ENCODE measurements around the gene FOXRED1. TPM values are rescaled to one million over a fixed set of nuclear protein-coding genes. Genes with fewer than 3 reads are reported as not detected.

FOXRED1 gene
- total and polyA plus RNA-seq, 2 of the 13 experiments (the other 11 are each of a cell fraction or from before 2014, with no cell fraction given) = 29.6 to 42.9 TPM

DNA sequence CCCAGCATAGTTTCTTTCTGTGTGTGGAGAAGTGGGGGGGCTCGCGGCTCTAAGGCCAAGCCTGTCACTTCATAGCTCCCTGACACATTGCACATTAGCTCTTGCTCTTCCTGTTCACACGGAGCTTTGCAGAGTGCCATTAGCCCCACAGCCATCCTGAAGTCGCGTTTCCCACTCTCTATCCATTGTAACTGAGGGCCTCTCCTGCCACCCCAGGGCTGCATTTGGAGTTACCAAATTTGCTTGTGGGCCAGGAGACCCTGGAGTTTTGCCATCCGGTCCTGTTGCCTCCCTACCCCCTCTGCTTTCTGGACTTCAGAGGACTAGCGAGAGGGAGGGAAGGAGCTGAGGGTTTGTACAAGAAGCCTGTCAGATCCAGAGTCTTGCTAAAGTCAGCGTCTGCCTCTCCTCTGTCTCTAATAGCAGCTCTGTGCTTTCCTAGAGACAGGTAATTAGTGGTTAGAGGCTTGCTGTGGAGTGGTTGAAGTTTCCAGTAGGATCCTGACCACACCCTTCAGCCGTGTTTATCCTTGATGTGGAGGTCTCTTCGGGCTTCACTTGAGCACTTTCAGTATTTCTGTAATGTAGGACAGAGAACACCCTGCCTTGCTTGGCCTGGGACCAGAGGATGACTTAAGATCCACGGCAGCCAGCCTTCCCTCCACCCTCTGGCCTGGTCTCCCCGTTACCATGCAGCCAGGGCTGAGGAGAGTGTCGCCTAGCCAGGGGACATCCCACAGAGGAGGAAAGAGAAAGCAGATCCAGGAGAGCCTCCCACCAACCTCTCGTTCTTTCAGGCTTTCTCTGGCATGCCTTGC lies 49.0 kb downstream of the FOXRED1 start:
- H3K27me3 ChIP-seq (ENCODE audit: control insufficient read depth in 1 of 2, insufficient read depth in 2 of 2, low read length in 2 of 2) = no peaks in the 10 kb centered on the region
- H3K36me3 ChIP-seq (replicated peaks in 1 of 2; ENCODE audit: control insufficient read depth in 1 of 2, insufficient read depth in 2 of 2, low read length in 2 of 2) = no peaks in the 10 kb centered on the region
- WGBS (ENCODE audit: low lambda C conversion rate) = 93% methylated on average over 11 of the region's 14 CpGs
- no peaks in the 10 kb centered on the region for H4K20me1 ChIP-seq (ENCODE audit: insufficient read depth, low read length)
- H3K4me3 ChIP-seq (replicated peaks in 1 of 3; ENCODE audit: insufficient read depth in 1 of 3, low read depth in 2 of 3, low read length in 3 of 3) = no peak overlapping the region
- DNase-seq (ENCODE audit: low spot score) (no peak), ATAC-seq (no peak), FAIRE-seq (no peak)
- H3K4me2 ChIP-seq (ENCODE audit: low read depth, low read length) = no peak overlapping the region
- no peak overlapping the region for H3K27ac ChIP-seq (ENCODE audit: extremely low read length, insufficient read depth, low read length)
- H3K4me1 ChIP-seq (ENCODE audit: insufficient read depth, low read length) = no peaks in the 10 kb centered on the region
- no peaks in the 10 kb centered on the region for H3K9me3 ChIP-seq (ENCODE audit: low read length)
- H2AFZ ChIP-seq (ENCODE audit: low read length) = no peak overlapping the region
- BruUV-seq (replicated peaks) = no TSS peak
- ChIA-PET POLR2A (no interaction called here), CTCF (ENCODE audit: low intra/inter-chr PET ratio, low total read pairs) (no interaction called here)
- in situ Hi-C loops (cut with HindIII; ENCODE audit: extremely low pct_ligation_motif_present, low pct_unique_long_range_greater_than_20kb) (no loop called here), intact Hi-C loops (cut with micrococcal nuclease; ENCODE audit: unreplicated experiment) (no loop called here)
- TF ChIP-seq ZNF12 (CRISPR knock-in tag; IDR thresholded peaks at IDR 0.05) = no peak
- no peak for TF ChIP-seq ZNF512 (CRISPR knock-in tag; IDR thresholded peaks at IDR 0.05)
- no peak for TF ChIP-seq XBP1 (CRISPR knock-in tag; IDR thresholded peaks at IDR 0.05)
- no peak for TF ChIP-seq ZNF124 (CRISPR knock-in tag; IDR thresholded peaks at IDR 0.05)
- H3K79me2 ChIP-seq (ENCODE audit: insufficient read depth, low read length) = no peaks in the 10 kb centered on the region
- no peak overlapping the region for H3K9ac ChIP-seq (ENCODE audit: insufficient read depth, low read depth, low read length)

GRCh38 chr11:126318574-126319373 lies 49.8 kb downstream of the FOXRED1 start:
- WGBS (ENCODE audit: low lambda C conversion rate) = 96% methylated on average over 9 of the region's 9 CpGs
- Histone ChIP-seq H3K79me2 (ENCODE audit: insufficient read depth, low read length) (no peaks in the 10 kb centered on the region), H3K36me3 (replicated peaks in 1 of 2; ENCODE audit: control insufficient read depth in 1 of 2, insufficient read depth in 2 of 2, low read length in 2 of 2) (no peaks in the 10 kb centered on the region), H4K20me1 (ENCODE audit: insufficient read depth, low read length) (no peaks in the 10 kb centered on the region), H3K27me3 (ENCODE audit: control insufficient read depth in 1 of 2, insufficient read depth in 2 of 2, low read length in 2 of 2) (no peaks in the 10 kb centered on the region), H2AFZ (ENCODE audit: low read length) (no peak overlapping the region), H3K9me3 (ENCODE audit: low read length) (no peaks in the 10 kb centered on the region), H3K4me3 (replicated peaks in 1 of 3; ENCODE audit: insufficient read depth in 1 of 3, low read depth in 2 of 3, low read length in 3 of 3) (no peak overlapping the region), H3K27ac (ENCODE audit: extremely low read length, insufficient read depth, low read length) (no peak overlapping the region), H3K4me2 (ENCODE audit: low read depth, low read length) (no peak overlapping the region), H3K9ac (ENCODE audit: insufficient read depth, low read depth, low read length) (no peak overlapping the region), H3K4me1 (ENCODE audit: insufficient read depth, low read length) (no peaks in the 10 kb centered on the region)
- ChIA-PET POLR2A (no interaction called here), CTCF (ENCODE audit: low intra/inter-chr PET ratio, low total read pairs) (no interaction called here)
- ATAC-seq = no peak
- intact Hi-C loops (cut with micrococcal nuclease; ENCODE audit: unreplicated experiment) = no loop called here
- BruUV-seq (replicated peaks) = no TSS peak
- FAIRE-seq = no peak
- DNase-seq (ENCODE audit: low spot score) = no peak
- in situ Hi-C loops (cut with HindIII; ENCODE audit: extremely low pct_ligation_motif_present, low pct_unique_long_range_greater_than_20kb) = no loop called here
- TF ChIP-seq, protein P1, sequence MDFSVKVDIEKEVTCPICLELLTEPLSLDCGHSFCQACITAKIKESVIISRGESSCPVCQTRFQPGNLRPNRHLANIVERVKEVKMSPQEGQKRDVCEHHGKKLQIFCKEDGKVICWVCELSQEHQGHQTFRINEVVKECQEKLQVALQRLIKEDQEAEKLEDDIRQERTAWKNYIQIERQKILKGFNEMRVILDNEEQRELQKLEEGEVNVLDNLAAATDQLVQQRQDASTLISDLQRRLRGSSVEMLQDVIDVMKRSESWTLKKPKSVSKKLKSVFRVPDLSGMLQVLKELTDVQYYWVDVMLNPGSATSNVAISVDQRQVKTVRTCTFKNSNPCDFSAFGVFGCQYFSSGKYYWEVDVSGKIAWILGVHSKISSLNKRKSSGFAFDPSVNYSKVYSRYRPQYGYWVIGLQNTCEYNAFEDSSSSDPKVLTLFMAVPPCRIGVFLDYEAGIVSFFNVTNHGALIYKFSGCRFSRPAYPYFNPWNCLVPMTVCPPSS (IDR thresholded peaks at IDR 0.05) = no peak
- TF ChIP-seq NCOA5 (CRISPR knock-in tag; IDR thresholded peaks at IDR 0.05) = no peak
- TF ChIP-seq ZNF142 (CRISPR knock-in tag; IDR thresholded peaks at IDR 0.05) = no peak
- no peak for TF ChIP-seq ZFP62 (CRISPR knock-in tag; IDR thresholded peaks at IDR 0.05)

Data from HepG2 (cell line).